ENCODE data around the gene ZNF443.
A peak's percentile ranks its signal among the peaks of the same experiment; 100 is the strongest.
"Not testable (repeated sequence)": the region's sequence is repeated elsewhere in the genome, so short reads cannot be mapped to it uniquely, and the experiment has no call there.

ZNF443 gene

DNA sequence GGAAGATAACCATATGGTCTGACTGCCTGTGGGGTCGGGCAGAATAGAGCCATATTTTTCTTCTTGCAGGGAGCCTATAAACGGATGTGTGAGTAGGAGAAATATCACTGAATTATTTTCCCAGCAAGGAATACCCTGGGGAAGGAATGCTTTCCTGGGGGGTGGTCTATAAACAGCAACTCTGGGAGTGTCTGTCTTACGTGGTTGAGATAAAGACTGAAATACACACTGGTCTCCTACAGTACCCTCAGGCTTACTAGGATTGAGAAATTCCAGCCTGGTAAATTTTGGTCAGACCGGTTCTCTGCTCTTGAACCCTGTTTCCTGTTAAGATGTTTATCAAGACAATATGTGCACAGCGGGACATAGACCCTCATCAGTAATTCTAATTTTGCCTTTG is 23.5 kb downstream of the ZNF443 start:
- DNase-seq (ENCODE audit: low spot score): not testable (repeated sequence)

- DNase-seq (ENCODE audit: low spot score): no peak
Observed at GRCh38 chr19:12411893-12412292, 28.9 kb downstream of the ZNF443 start.

- peak; percentile 99 for DNase-seq (ENCODE audit: low spot score)
Observed at GRCh38 chr19:12400633-12401502, 40.0 kb downstream of the ZNF443 start, which contains the start of gene ZNF799. ZNF799 (minus strand) TSS chr19:12401271; CDS start chr19:12401070, 201 bp downstream.

GRCh38 chr19:12399901-12400632 is 40.8 kb downstream of the ZNF443 start:
- peak; percentile 27 for DNase-seq (ENCODE audit: low spot score)

GRCh38 chr19:12391148-12391547 is 49.7 kb downstream of the ZNF443 start:
- DNase-seq (ENCODE audit: low spot score): not testable (repeated sequence)

- not testable (repeated sequence) for DNase-seq (ENCODE audit: low spot score)
Observed at GRCh38 chr19:12386365-12386764, 54.5 kb downstream of the ZNF443 start.

DNA sequence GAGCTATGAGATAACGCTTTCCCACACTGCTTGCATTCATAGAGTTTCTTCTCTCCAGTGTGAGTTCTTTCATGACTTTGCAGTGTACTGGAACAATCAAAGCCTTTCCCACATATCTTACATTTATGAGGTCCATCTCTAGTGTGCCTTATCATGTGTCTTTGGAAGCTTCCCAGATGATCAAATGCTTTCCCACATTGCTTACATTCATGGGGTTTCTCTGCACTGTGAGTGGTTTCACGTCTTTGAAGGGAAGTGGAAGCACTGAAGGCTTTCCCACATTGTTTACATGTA is 60.4 kb downstream of the ZNF443 start:
- no peak for DNase-seq (ENCODE audit: low spot score)

GRCh38 chr19:12379732-12380443 is 60.9 kb downstream of the ZNF443 start:
- DNase-seq (ENCODE audit: low spot score): no peak

Measured in SW480 (cell line).